Middle frontal gyrus (tissue), 1 donor: Measurements from ENCODE around the gene CRNN.

Source experiments
- DNase-seq: peaks from one replicate; pipeline ENCODE4 v3.0.0-alpha.2; 2015; ENCODE audit warnings: low spot score; ENCODE audit errors: extremely low spot score

CRNN gene

GRCh38 chr1:152419917-152420316 is 5.9 kb upstream of the CRNN start:
- no peak for DNase-seq

- no peak for DNase-seq
Measured at GRCh38 chr1:152415454-152416227, 1.6 kb upstream of the CRNN start.

GRCh38 chr1:152412756-152413155 is 1.3 kb downstream of the CRNN start:
- DNase-seq = no peak

DNA sequence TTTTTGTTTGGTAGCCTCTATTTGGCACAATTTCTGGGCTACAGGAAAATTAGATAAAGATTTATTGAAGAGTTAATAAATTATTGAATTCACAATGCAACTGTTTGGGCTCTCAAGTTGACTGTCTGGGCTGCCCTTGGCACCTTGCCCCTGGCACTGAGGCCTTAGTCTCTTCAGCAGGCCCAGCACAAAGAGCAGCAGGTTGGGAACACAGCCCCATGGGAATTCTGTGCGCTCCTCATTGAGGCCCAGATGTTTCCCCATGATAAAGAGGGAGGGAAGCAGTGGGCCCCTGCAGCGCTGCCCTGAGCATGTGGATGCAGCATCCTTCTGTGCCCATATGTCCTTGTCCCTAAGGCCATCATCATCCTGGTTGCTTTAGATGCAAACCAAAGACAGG is 2.9 kb downstream of the CRNN start:
- no peak for DNase-seq

DNA sequence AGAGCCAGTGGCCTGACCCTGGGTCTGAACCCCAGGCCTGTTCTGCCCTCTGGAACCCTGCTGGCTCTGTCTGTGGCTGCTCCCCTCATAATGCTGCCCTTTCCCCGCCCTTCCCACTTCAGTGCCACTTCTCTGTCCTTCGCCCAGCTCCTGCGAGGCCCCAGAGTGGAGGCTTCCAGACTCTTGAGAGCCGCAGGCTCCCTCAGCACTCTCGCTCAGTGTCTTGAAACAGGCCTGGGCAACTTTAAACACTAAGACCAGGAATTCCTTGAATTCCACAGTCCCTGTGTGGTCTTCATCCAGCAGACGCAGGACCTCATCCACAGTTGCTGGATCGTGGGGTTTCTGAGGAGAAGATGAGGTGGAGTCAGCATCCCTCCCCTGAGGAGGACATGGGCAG is 3.5 kb downstream of the CRNN start:
- DNase-seq = no peak

- no peak for DNase-seq
Measured at GRCh38 chr1:152410028-152410427, 4.0 kb downstream of the CRNN start.

DNA sequence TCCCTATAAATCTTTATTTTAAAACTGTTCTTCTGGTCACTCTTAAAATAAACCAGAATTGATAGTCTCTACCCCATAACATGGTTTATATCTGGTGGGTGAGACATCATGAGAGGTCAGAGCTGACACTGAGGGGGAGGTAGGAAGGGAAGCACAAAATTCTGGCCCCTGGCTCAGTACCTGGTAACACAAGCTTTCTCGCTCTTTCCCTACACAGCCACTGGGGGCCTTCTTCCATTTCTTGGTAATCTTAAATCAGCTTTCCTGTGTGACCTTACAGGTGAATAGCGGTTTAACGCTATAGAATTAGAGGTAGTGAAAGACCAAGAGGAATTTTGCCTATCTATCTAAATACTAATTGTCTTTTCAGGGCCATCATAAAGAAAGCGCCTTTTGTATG is 5.4 kb downstream of the CRNN start:
- DNase-seq = no peak

- DNase-seq = no peak
Measured at GRCh38 chr1:152398812-152399698, 15.0 kb downstream of the CRNN start.

- DNase-seq = no peak
Measured at GRCh38 chr1:152397474-152397873, 16.6 kb downstream of the CRNN start.

DNA sequence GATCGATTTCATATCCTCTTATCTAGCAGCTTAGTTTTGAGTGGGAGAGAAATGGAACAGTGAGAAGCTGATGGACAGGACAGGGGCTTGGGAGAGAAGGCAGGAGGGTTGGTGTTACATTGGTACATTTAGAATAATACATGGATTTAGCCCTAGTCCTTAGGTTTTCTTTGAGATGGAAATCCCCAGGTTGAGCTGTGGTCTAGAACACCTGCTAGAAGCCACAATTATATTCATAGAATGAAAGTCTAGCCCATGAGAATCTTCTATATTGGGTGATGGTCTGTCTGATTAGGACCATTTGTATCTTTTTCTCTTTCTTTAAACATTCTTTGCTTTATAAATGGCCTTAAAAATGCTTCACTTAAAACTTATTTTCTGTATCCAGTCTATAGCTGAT is 19.9 kb downstream of the CRNN start:
- DNase-seq = no peak

DNA sequence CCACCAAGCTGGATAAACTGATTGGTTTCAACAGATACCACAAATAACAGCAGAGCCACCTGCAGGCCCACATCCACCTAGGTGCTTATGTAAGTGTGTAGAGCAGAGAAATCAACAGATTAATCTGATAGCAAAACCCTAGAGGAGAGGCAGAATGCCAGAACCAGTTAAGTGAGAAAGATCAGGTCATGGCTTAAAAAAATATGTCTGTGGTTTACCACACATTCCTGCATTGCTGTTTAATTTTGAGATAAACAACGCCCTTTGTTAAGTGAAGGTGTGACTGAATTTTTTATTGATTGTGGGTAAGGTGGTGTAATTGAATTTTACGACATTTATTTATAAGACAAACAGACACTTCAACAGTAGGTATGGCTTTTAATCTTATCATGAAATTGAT is 21.2 kb downstream of the CRNN start:
- no peak for DNase-seq

- no peak for DNase-seq
Measured at GRCh38 chr1:152388889-152389288, 25.2 kb downstream of the CRNN start.

- DNase-seq = no peak
Measured at GRCh38 chr1:152386940-152387339, 27.1 kb downstream of the CRNN start.

DNA sequence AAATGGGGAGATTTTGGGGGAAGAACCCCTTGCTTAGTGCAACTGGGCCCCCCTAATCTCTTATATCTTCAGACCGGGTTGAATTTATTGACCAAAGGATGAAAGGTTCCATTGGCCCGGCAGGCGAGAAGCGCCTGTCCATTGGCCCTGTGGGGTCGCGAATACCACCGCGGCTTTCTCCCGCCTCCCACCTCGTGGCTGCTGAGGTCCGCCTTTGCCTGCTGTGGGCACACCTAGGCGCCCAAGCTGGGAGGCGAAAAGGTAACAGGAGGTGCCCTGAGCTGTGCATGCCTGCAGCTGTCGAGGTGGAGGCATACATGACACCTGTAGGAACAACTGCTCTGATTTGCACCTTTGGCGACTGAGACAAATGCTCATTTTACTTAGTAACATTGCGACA is 33.1 kb downstream of the CRNN start:
- no peak for DNase-seq

- DNase-seq = no peak
Measured at GRCh38 chr1:152374451-152374850, 39.6 kb downstream of the CRNN start.

DNA sequence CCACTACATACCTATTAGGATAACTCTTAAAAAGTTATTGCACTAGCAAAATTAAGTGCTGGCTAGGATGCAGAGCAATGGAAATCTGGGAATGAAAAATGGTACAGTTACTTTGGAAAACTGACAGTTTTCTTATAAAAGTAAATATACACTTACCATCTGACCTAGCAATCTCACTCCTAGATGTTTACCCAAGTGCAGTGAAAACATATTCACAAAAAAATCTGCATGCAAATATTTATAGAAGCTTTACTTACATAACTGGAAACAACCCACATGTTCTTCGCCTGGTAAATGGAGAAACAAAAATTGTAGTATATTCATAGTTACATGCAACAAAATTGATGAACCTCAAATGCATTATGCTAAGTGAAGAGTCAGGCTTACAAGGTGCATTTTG is 41.4 kb downstream of the CRNN start:
- no peak for DNase-seq

GRCh38 chr1:152367436-152367835 is 46.6 kb downstream of the CRNN start:
- no peak for DNase-seq

- DNase-seq = no peak
Measured at GRCh38 chr1:152359906-152360305, 54.2 kb downstream of the CRNN start, which contains the start of gene FLG2. Gene FLG2, minus strand, starts transcription at chr1:152360006. Its CDS starts 1,122 bp downstream, at chr1:152358884.
